ENCODE measurements around the gene NELFCD.

Gene NELFCD

GRCh38 chr20:58993332-58994248 is 12.5 kb downstream of the NELFCD start:
- Histone ChIP-seq H4K20me1 (ENCODE audit: insufficient read depth) (no peaks in the 10 kb centered on the region), H3K9ac (no peak overlapping the region; the same call in 1 of the 2 replicates), H3K4me1 (ENCODE audit: low read depth, poor library complexity, severe bottlenecking) (peaks cover 45% of the 10 kb centered on the region), H3K4me3 (IDR thresholded peaks at IDR 0.05; ENCODE audit: insufficient read depth, low read depth, low read length) (no peak overlapping the region), H3K4me2 (peak overlapping the region; percentile 31; the same call in 1 of the 2 replicates), H3K27ac (peak overlapping the region; percentile 48), H3K36me3 (ENCODE audit: insufficient read depth) (peaks cover 23% of the 10 kb centered on the region), H3K79me2 (ENCODE audit: insufficient read depth, low read depth) (no peaks in the 10 kb centered on the region; the same call in 1 of the 2 replicates), H3K27me3 (ENCODE audit: insufficient read depth, low read depth) (no peaks in the 10 kb centered on the region), H2AFZ (ENCODE audit: low read depth) (no peak overlapping the region)
- no peak for TF ChIP-seq CTCF (conservative IDR thresholded peaks at IDR 0.05; ENCODE audit: low read depth, low read length)

- Histone ChIP-seq H3K27ac (peak overlapping the region; percentile 48; the same call in 1 of the 2 replicates), H2AFZ (ENCODE audit: low read depth) (no peak overlapping the region)
Observed at GRCh38 chr20:58994390-58995159, 13.5 kb downstream of the NELFCD start.

GRCh38 chr20:58995461-58996225 is 14.6 kb downstream of the NELFCD start:
- H3K4me3 ChIP-seq (IDR thresholded peaks at IDR 0.05; ENCODE audit: insufficient read depth, low read depth, low read length): no peak overlapping the region
- H2AFZ ChIP-seq (ENCODE audit: low read depth): no peak overlapping the region
- peaks cover 19% of the 10 kb centered on the region; the same call in 1 of the 2 replicates for H3K36me3 ChIP-seq (ENCODE audit: insufficient read depth)
- no peak overlapping the region for H3K27ac ChIP-seq
- no peaks in the 10 kb centered on the region for H4K20me1 ChIP-seq (ENCODE audit: insufficient read depth)
- no peak for TF ChIP-seq CTCF (conservative IDR thresholded peaks at IDR 0.05; ENCODE audit: low read depth, low read length)
- no peaks in the 10 kb centered on the region for H3K27me3 ChIP-seq (ENCODE audit: insufficient read depth, low read depth)
- H3K4me2 ChIP-seq: no peak overlapping the region
- H3K79me2 ChIP-seq (ENCODE audit: insufficient read depth, low read depth): no peaks in the 10 kb centered on the region; the same call in 1 of the 2 replicates
- H3K9ac ChIP-seq: no peak overlapping the region
- H3K4me1 ChIP-seq (ENCODE audit: low read depth, poor library complexity, severe bottlenecking): peaks cover 45% of the 10 kb centered on the region

More at GRCh38 chr20:58994390-58995159, 13.5 kb downstream of the NELFCD start:
- no peak overlapping the region for H3K4me3 ChIP-seq (IDR thresholded peaks at IDR 0.05; ENCODE audit: insufficient read depth, low read depth, low read length)
- H3K36me3 ChIP-seq (ENCODE audit: insufficient read depth): peaks cover 23% of the 10 kb centered on the region
- no peak overlapping the region for H3K9ac ChIP-seq
- H3K79me2 ChIP-seq (ENCODE audit: insufficient read depth, low read depth): no peaks in the 10 kb centered on the region; the same call in 1 of the 2 replicates
- no peaks in the 10 kb centered on the region for H4K20me1 ChIP-seq (ENCODE audit: insufficient read depth)
- H3K4me2 ChIP-seq: peak overlapping the region; percentile 31; the same call in 1 of the 2 replicates
- no peaks in the 10 kb centered on the region for H3K27me3 ChIP-seq (ENCODE audit: insufficient read depth, low read depth)
- H3K4me1 ChIP-seq (ENCODE audit: low read depth, poor library complexity, severe bottlenecking): peaks cover 45% of the 10 kb centered on the region
- TF ChIP-seq CTCF (conservative IDR thresholded peaks at IDR 0.05; ENCODE audit: low read depth, low read length): no peak

- Histone ChIP-seq H3K36me3 (ENCODE audit: insufficient read depth) (peaks cover 14% of the 10 kb centered on the region; the same call in 1 of the 2 replicates), H3K4me1 (ENCODE audit: low read depth, poor library complexity, severe bottlenecking) (peaks cover 43% of the 10 kb centered on the region), H3K27me3 (ENCODE audit: insufficient read depth, low read depth) (no peaks in the 10 kb centered on the region), H3K4me3 (IDR thresholded peaks at IDR 0.05; ENCODE audit: insufficient read depth, low read depth, low read length) (no peak overlapping the region), H4K20me1 (ENCODE audit: insufficient read depth) (no peaks in the 10 kb centered on the region), H3K4me2 (no peak overlapping the region), H3K79me2 (ENCODE audit: insufficient read depth, low read depth) (no peaks in the 10 kb centered on the region; the same call in 1 of the 2 replicates), H3K9ac (no peak overlapping the region), H3K27ac (no peak overlapping the region), H2AFZ (ENCODE audit: low read depth) (no peak overlapping the region)
- no peak for TF ChIP-seq CTCF (conservative IDR thresholded peaks at IDR 0.05; ENCODE audit: low read depth, low read length)
Observed at GRCh38 chr20:58996226-58996611, 15.2 kb downstream of the NELFCD start.

Data from KMS-11 (cell line).